Prostate gland (tissue), 2 donors: ENCODE results near the gene SEC31B.

Experiments
- CTCF ChIP-seq, 4 experiments: fragments of 200-600 bp in 2 of 4; fragments of 450-650 bp in 2 of 4; sonication (generic) in 2 of 4; IDR thresholded peaks; 1 replicate in 3 of 4; 2 replicates in 1 of 4; pipeline ENCODE4 v1.5.1; 2016 to 2019; ENCODE audit warnings: antibody characterized with exemption in 4 of 4, mild to moderate bottlenecking in 2 of 4, moderate library complexity in 2 of 4
- POLR2A ChIP-seq: fragments of 450-650 bp; IDR thresholded peaks from one replicate; pipeline ENCODE4 v1.6.1; 2016; ENCODE audit warnings: antibody characterized with exemption, mild to moderate bottlenecking
- POLR2AphosphoS5 ChIP-seq: sonication (generic); formaldehyde crosslinking; IDR thresholded peaks from one replicate; pipeline ENCODE4 v1.6.1; 2017; ENCODE audit warnings: antibody characterized with exemption

GRCh38 chr10:100528921-100529474 lies 9.3 kb upstream of the SEC31B start:
- no peak for TF ChIP-seq CTCF (IDR thresholded peaks at IDR 0.05)
- TF ChIP-seq POLR2AphosphoS5, result no peak
- no peak for TF ChIP-seq POLR2A
